Measurements from ENCODE around the gene ARPC1A.
"Not testable (repeated sequence)": the region's sequence is repeated elsewhere in the genome, so short reads cannot be mapped to it uniquely, and the experiment has no call there.

The ARPC1A gene

DNA sequence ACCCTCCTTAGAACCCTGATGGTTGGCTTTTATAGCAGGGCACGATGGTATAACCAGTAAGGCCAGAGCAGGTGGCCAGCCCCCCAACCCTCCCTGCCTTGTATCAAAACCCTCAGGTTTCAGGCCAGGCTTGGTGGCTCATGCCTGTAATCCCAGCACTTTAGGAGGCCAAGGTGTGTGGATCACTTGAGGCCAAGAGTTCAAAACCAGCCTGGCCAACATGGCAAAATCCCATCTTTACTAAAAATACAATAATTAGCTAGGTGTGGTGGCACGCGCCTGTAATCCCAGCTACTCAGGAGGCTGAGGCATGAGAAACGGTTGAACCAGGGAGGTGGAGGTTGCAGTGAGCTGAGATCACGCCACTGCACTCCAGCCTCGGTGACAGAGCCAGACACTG is 3.0 kb upstream of the ARPC1A start:
- not testable (repeated sequence) for DNase-seq (ENCODE audit: low read depth)

GRCh38 chr7:99324559-99324958 is 1.1 kb upstream of the ARPC1A start:
- no peak for DNase-seq (ENCODE audit: low read depth)

- no peak for DNase-seq (ENCODE audit: low read depth)
Measured at GRCh38 chr7:99325001-99325493, 651 bp upstream of the ARPC1A start.

DNA sequence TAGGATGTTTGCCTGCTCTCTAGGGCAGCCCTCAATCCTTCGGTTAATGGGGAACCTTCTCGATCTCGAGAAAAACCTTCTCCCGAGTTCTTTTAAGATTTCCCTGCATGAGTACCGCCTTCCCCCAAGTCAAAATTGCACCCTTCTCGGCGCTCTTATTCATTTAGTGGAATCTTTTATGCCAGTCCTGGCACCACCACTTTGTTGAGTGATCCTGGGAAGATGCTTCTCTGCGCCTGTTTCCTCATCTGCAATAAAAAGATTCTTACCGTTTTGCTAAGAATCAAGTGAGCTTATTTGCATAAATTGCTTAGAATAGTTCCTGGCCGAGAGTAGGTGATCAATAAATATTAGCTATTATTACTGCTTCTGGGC is 697 bp downstream of the ARPC1A start:
- no peak for DNase-seq (ENCODE audit: low read depth)

GRCh38 chr7:99330314-99330961 is 4.7 kb downstream of the ARPC1A start:
- not testable (repeated sequence) for DNase-seq (ENCODE audit: low read depth)

- no peak for DNase-seq (ENCODE audit: low read depth)
Measured at GRCh38 chr7:99331002-99331401, 5.3 kb downstream of the ARPC1A start.

- no peak for DNase-seq (ENCODE audit: low read depth)
Measured at GRCh38 chr7:99339595-99339994, 13.9 kb downstream of the ARPC1A start.

GRCh38 chr7:99340659-99341058 is 15.0 kb downstream of the ARPC1A start:
- DNase-seq (ENCODE audit: low read depth): no peak

- DNase-seq (ENCODE audit: low read depth): no peak
Measured at GRCh38 chr7:99344061-99344647, 18.5 kb downstream of the ARPC1A start.

DNA sequence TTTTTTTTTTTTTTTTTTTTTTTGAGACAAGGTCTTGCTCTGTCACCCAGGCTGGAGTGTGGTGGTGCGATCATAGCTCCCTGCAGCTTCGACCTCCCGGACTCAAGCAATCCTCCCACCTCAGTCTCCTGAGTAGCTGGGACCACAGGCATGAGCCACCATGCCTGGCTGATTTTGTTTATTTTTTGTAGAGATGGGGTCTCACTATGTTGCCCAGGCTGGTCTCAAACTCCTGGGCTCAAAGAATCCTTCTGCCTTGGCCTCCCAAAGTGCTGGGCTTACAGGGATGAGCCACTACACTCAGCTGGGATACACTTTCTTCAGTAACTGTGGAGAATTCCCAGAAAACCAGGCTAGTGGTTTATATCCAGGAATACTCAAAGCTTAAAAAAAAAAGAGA is 24.9 kb downstream of the ARPC1A start:
- DNase-seq (ENCODE audit: low read depth): not testable (repeated sequence)

GRCh38 chr7:99352247-99352646 is 26.5 kb downstream of the ARPC1A start:
- DNase-seq (ENCODE audit: low read depth): no peak

DNA sequence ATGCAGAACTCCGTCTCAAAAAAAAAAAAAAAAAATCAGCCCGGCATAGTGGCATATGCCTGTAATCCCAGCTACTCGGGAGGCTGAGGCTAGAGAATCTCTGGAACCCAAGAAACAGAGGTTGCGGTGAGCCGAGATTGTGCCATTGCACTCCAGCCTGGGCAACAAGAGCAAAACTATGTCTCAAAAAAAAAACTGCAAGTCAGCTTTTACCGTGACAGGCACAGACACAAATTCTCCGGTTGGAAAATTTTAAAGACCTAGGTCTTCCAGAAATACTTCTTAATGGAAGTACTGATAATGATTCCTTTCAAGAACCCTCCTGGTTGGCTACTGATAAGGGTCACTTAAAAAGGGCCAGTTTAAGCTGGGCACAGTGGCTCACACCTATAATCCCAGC is 29.4 kb downstream of the ARPC1A start:
- no peak for DNase-seq (ENCODE audit: low read depth)

GRCh38 chr7:99357701-99358490 is 32.2 kb downstream of the ARPC1A start:
- DNase-seq (ENCODE audit: low read depth): no peak

- DNase-seq (ENCODE audit: low read depth): not testable (repeated sequence)
Measured at GRCh38 chr7:99358521-99358920, 32.8 kb downstream of the ARPC1A start.

DNA sequence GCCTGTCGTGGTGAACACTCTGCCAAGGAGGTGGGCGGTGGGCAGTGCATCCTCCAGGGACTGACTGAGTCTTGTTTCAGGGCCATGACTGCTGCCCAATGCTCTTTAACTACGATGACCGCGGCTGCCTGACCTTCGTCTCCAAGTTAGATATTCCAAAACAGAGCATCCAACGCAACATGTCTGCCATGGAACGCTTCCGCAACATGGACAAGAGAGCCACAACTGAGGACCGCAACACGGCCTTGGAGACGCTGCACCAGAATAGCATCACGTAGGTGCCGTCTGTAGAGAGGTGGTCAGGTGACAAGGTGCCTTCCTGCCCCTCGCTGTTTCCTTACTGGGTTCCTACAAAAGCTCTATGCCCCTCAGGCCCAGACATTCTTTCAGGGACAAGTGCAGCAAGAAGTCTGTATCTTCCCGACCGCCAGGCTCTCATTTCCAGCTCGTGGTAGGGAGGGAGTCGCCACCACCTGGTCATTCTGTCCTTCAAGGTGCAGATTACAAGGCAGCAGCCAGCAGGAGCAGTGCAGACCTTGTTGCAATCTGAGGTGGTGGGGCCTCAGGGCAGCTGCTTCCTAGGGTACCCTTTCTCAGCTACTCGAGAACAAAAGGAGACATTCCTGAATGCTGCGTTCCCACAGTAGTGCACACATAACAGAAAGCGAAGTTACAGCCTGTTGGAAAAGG is 33.9 kb downstream of the ARPC1A start:
- no peak for DNase-seq (ENCODE audit: low read depth)

DNA sequence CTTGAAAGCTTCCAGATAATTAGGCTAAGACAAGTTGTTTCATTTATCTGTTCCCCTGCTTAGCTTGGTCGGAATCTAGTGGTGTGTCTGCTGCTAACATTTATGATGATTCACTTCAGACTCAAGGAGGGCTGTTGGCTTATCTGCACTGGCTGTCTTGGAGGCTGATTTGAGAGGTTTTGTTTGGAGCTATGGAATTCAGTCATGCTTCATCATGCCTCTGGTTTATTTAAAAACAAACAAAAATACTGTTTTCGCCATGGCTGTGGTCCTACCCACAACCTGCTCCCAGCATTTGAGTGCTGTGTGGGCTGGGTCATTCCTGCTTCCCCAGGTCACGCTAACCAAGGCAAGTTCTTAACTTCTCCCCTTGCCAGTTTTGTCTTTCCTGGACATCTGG is 37.1 kb downstream of the ARPC1A start:
- no peak for DNase-seq (ENCODE audit: low read depth)

GRCh38 chr7:99363286-99363685 is 37.6 kb downstream of the ARPC1A start:
- DNase-seq (ENCODE audit: low read depth): no peak

- peak; percentile 56 for DNase-seq (ENCODE audit: low read depth)
Measured at GRCh38 chr7:99365318-99366141, 39.8 kb downstream of the ARPC1A start.

DNA sequence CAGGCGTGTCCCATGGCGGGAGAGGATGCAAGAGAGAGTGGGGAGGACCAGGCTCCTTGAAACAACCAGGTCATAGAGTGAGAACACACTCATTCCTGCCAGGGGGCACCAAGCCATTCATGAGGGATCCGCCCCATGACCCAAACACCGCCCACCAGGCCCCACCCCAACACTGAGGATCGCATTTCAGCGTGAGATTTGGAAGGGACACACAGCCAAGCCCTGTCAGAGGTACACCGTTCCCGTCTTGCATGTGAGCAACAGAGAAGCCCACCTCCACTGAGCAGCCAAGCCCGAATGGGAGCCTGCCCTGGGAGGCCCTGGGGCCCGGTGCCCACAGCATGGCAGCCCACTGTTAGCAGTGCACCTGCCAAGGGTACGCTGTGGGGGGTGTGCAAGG is 40.9 kb downstream of the ARPC1A start:
- DNase-seq (ENCODE audit: low read depth): no peak

DNA sequence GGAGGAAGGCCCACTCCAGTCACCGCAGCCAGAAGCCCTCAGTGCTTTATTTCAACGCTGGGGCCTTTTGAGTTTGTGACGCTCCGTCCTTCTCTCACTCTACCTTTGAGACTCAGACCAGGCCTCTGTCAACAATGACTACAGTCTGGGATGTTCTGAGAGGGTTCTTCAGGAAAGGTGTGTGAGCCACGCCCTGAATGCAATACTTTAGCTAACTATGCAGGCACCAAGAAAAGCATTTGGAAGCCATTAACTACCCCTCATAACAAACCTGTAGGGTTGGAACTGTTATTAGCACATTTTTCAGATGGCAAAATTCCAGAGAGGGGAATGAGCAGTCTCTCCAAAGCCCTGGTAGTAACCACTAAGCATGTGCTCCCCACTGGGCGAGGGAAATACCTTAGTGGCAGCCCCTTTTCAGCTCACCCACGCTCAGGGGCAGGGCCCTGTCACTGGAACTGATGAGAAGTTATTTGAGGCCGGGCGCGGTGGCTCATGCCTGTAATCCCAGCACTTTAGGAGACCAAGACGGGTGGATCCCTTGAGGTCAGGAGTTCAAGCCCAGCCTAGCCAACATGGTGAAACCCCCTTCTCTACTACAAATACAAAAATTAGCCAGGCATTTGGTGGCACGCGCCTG is 43.2 kb downstream of the ARPC1A start:
- DNase-seq (ENCODE audit: low read depth): no peak

DNA sequence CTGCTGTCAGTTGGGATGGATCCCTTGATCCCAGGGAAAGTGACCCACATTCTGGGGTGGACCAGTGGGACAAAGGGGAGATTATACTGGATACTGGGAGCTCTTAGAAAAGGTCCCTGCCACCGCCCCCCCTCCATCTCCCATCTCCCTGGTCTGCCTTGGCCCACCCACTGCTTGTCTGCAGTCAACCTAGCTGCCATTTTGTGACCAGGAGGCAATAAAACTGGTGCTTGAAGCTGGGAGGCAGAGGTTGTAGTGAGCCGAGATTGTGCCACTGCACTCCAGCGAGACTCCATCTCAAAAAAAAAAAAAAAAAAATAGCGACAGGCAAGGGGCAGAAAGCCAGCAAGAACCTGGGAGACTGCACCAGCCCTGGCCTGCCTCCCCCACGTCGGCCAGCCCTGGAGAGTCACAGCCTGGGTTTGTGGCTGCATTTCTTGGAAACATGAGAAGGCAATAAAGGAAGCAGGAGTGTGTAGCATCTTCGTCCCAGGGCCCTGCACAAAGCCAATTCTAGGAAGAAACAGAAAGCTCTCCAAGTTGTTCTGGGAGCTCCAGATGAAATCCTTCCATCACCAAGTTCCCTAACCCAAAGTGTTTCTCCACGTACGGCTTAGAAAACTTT is 44.2 kb downstream of the ARPC1A start:
- DNase-seq (ENCODE audit: low read depth): no peak

Measured in activated T-helper 1 cell treated with Interleukin-2 at 50 U/mL for 16 hours (primary cell).